Smooth muscle cell (in vitro differentiated cells): Measurements from ENCODE around the gene HNRNPF. TPM values are rescaled to one million over a fixed set of nuclear protein-coding genes. Genes with fewer than 3 reads are reported as not detected.

Source experiments
- DNase-seq: peaks from one replicate; lab custom pipeline; 2025; ENCODE audit not compliant: unreplicated experiment; lab: John Stamatoyannopoulos, UW
- H2AFZ ChIP-seq: fragments of 200-600 bp; sonication (generic); 2 replicates; pipeline ENCODE4 v1.6.0; 2016; ENCODE audit warnings: antibody characterized with exemption, low read depth, mild to moderate bottlenecking
- H3F3A ChIP-seq: fragments of 200-600 bp; sonication (generic); 2 replicates; pipeline ENCODE4 v1.6.0; 2017; ENCODE audit warnings: antibody characterized with exemption, low read depth
- H3K27ac ChIP-seq: fragments of 200-600 bp; sonication (generic); 2 replicates; pipeline ENCODE4 v1.5.1; 2016; ENCODE audit warnings: low read depth, mild to moderate bottlenecking
- H3K27me3 ChIP-seq: fragments of 200-600 bp; sonication (generic); 2 replicates; pipeline ENCODE4 v1.6.1; 2016; ENCODE audit warnings: low read depth, mild to moderate bottlenecking
- H3K36me3 ChIP-seq: fragments of 200-600 bp; sonication (generic); 2 replicates; pipeline ENCODE4 v1.5.1; 2016; ENCODE audit warnings: low read depth
- H3K4me1 ChIP-seq: fragments of 200-600 bp; sonication (generic); 2 replicates; pipeline ENCODE4 v1.5.1; 2016; ENCODE audit warnings: low read depth
- H3K4me2 ChIP-seq: fragments of 200-600 bp; sonication (generic); 2 replicates; pipeline ENCODE4 v1.6.0; 2016; ENCODE audit warnings: mild to moderate bottlenecking
- H3K4me3 ChIP-seq: fragments of 200-600 bp; sonication (generic); 2 replicates; pipeline ENCODE4 v1.5.1; 2016; ENCODE audit warnings: mild to moderate bottlenecking
- H3K79me2 ChIP-seq: fragments of 200-600 bp; sonication (generic); 2 replicates; pipeline ENCODE4 v1.6.0; 2016; ENCODE audit warnings: low read depth, mild to moderate bottlenecking
- H3K9ac ChIP-seq: fragments of 200-600 bp; sonication (generic); 2 replicates; pipeline ENCODE4 v1.6.0; 2016; ENCODE audit warnings: low read depth
- H3K9me3 ChIP-seq: fragments of 200-600 bp; sonication (generic); replicated peaks from 2 replicates; pipeline ENCODE4 v1.5.1; 2016; ENCODE audit warnings: low read depth
- H4K20me1 ChIP-seq: fragments of 200-600 bp; sonication (generic); 2 replicates; pipeline ENCODE4 v1.6.0; 2016; ENCODE audit warnings: low read depth
- CTCF ChIP-seq: fragments of 200-600 bp; sonication (generic); IDR thresholded peaks from 2 replicates; pipeline ENCODE4 v1.5.1; 2017; ENCODE audit warnings: borderline replicate concordance, mild to moderate bottlenecking, antibody characterized with exemption; ENCODE audit not compliant: insufficient read depth, poor library complexity, severe bottlenecking
- WGBS: methylation state at CpG from one replicate; pipeline ENCODE4 v1.1.7; 2016; ENCODE audit warnings: low lambda C conversion rate; 5-methylcytosine and 5-hydroxymethylcytosine counted together
- polyA plus RNA-seq: library from polyadenylated mRNA; unstranded; fragments of >200 nt; fragmentation: Nextera tagmentation; extraction: Ambion mirVana; gene quantifications from 2 replicates; pipeline ENCODE4 v1.2.1, GENCODE V29; 2016
- total RNA-seq: library from RNA; depleted of rRNA; stranded (reverse); fragments of >200 nt; gene quantifications from 2 replicates; pipeline ENCODE4 v1.2.3, GENCODE V29; 2014

HNRNPF gene
- total and polyA plus RNA-seq, 2 experiments from 2014 or later: 71.9 to 112 TPM

GRCh38 chr10:43384252-43385221 is 24.4 kb downstream of the HNRNPF start:
- peaks cover 29% of the 10 kb centered on the region for H3F3A ChIP-seq
- WGBS: 90% methylated on average over 10 of the region's 10 CpGs
- peaks cover 6% of the 10 kb centered on the region for H3K79me2 ChIP-seq
- DNase-seq: no peak
- no peak overlapping the region for H3K4me3 ChIP-seq
- H3K9me3 ChIP-seq: no peaks in the 10 kb centered on the region
- no peak for TF ChIP-seq CTCF
- no peak overlapping the region for H2AFZ ChIP-seq
- no peak overlapping the region for H3K27ac ChIP-seq
- H3K27me3 ChIP-seq: no peaks in the 10 kb centered on the region
- H3K9ac ChIP-seq: no peak overlapping the region
- peaks cover 10% of the 10 kb centered on the region for H3K36me3 ChIP-seq
- peaks cover 50% of the 10 kb centered on the region for H4K20me1 ChIP-seq
- H3K4me1 ChIP-seq: no peaks in the 10 kb centered on the region
- H3K4me2 ChIP-seq: no peak overlapping the region

- no peak overlapping the region for H3K4me3 ChIP-seq
- peak overlapping the region; percentile 23 for H3K27ac ChIP-seq
- no peak overlapping the region for H3K9ac ChIP-seq
- H2AFZ ChIP-seq: no peak overlapping the region
- no peak for TF ChIP-seq CTCF
- no peaks in the 10 kb centered on the region for H3K9me3 ChIP-seq
- H3K27me3 ChIP-seq: no peaks in the 10 kb centered on the region
- peaks cover 38% of the 10 kb centered on the region for H4K20me1 ChIP-seq
- H3K4me2 ChIP-seq: no peak overlapping the region
- peaks cover 10% of the 10 kb centered on the region for H3K36me3 ChIP-seq
- H3K4me1 ChIP-seq: no peaks in the 10 kb centered on the region
- no peak for DNase-seq
- peaks cover 27% of the 10 kb centered on the region for H3F3A ChIP-seq
- WGBS: 61% methylated on average over 14 of the region's 14 CpGs
- H3K79me2 ChIP-seq: no peaks in the 10 kb centered on the region
Observed at GRCh38 chr10:43383204-43383971, 25.6 kb downstream of the HNRNPF start.

GRCh38 chr10:43380610-43381222 is 28.3 kb downstream of the HNRNPF start:
- Histone ChIP-seq H2AFZ (no peak overlapping the region), H3K79me2 (no peaks in the 10 kb centered on the region), H3F3A (peaks cover 17% of the 10 kb centered on the region), H4K20me1 (peaks cover 11% of the 10 kb centered on the region), H3K27me3 (no peaks in the 10 kb centered on the region), H3K4me3 (no peak overlapping the region), H3K36me3 (no peaks in the 10 kb centered on the region), H3K9me3 (no peaks in the 10 kb centered on the region), H3K9ac (no peak overlapping the region), H3K27ac (no peak overlapping the region), H3K4me1 (no peaks in the 10 kb centered on the region), H3K4me2 (no peak overlapping the region)
- TF ChIP-seq CTCF: no peak
- WGBS: 87% methylated on average over 5 of the region's 5 CpGs
- no peak for DNase-seq
